BJ (cell line): ENCODE data around the gene ATRIP. TPM values are rescaled to one million over a fixed set of nuclear protein-coding genes. Genes with fewer than 3 reads are reported as not detected.
"Not testable (repeated sequence)": the region's sequence is repeated elsewhere in the genome, so short reads cannot be mapped to it uniquely, and the experiment has no call there.

Source experiments
- CTCF ChIA-PET: fragments of 350-600 bp; formaldehyde crosslinking; extraction: SDS; loops from one replicate; lab custom pipeline; 2021; ENCODE audit warnings: antibody characterized with exemption, inconsistent platforms; lab: Yijun Ruan, JAX
- POLR2A ChIA-PET: fragments of 300-600 bp; sonication (Branson Sonifier 250); formaldehyde crosslinking; extraction: SDS; loops from one replicate; lab custom pipeline; 2021; ENCODE audit warnings: antibody characterized with exemption; lab: Charles Lee
- DNase-seq: peaks from one replicate; pipeline ENCODE4 v3.0.0-alpha.2; 2011; ENCODE audit warnings: low read depth
- H3K27me3 ChIP-seq: 2 replicates; pipeline ENCODE4 v1.6.0; 2011; ENCODE audit warnings: low read length; ENCODE audit not compliant: control insufficient read depth, insufficient read depth
- H3K36me3 ChIP-seq: 2 replicates; pipeline ENCODE4 v1.5.1; 2011; ENCODE audit warnings: low read length; ENCODE audit not compliant: control insufficient read depth, insufficient read depth
- H3K4me3 ChIP-seq: 2 replicates; pipeline ENCODE4 v1.5.1; 2011; ENCODE audit warnings: low read depth, mild to moderate bottlenecking, control low read depth, low read length
- CTCF ChIP-seq: IDR thresholded peaks from 2 replicates; pipeline ENCODE4 v1.5.1; 2011; ENCODE audit warnings: low read depth, mild to moderate bottlenecking, control low read depth, inconsistent platforms, low read length, moderate library complexity; ENCODE audit not compliant: insufficient read depth
- polyA plus RNA-seq: library from polyadenylated mRNA; depleted of rRNA; stranded (reverse); fragments of >200 nt; gene quantifications from 2 replicates; pipeline ENCODE4 v1.2.3, GENCODE V29; 2011

The ATRIP gene
- polyA plus RNA-seq, 1 experiment = 7.9 TPM

GRCh38 chr3:48456456-48456855 is 9.9 kb downstream of the ATRIP start:
- peaks cover 20% of the 10 kb centered on the region for H3K36me3 ChIP-seq
- no peaks in the 10 kb centered on the region for H3K27me3 ChIP-seq
- ChIA-PET POLR2A (no interaction called here), CTCF (interaction anchor here (0.6 to 0.7 kb wide), 3 partner anchors 21 to 201 kb away, joined by 3 read pairs; no protein-coding TSS in a partner anchor)
- H3K4me3 ChIP-seq = no peak overlapping the region
- no peak for DNase-seq
- TF ChIP-seq CTCF = no peak

GRCh38 chr3:48459331-48459730 is 12.8 kb downstream of the ATRIP start:
- DNase-seq = no peak
- TF ChIP-seq CTCF = no peak
- POLR2A ChIA-PET = no interaction called here
- Histone ChIP-seq H3K27me3 (no peaks in the 10 kb centered on the region), H3K36me3 (peaks cover 19% of the 10 kb centered on the region), H3K4me3 (no peak overlapping the region)
- CTCF ChIA-PET = no interaction called here

GRCh38 chr3:48459773-48460516 is 13.4 kb downstream of the ATRIP start:
- no peak overlapping the region for H3K4me3 ChIP-seq
- H3K36me3 ChIP-seq = peaks cover 21% of the 10 kb centered on the region
- TF ChIP-seq CTCF = no peak
- H3K27me3 ChIP-seq = no peaks in the 10 kb centered on the region
- no peak for DNase-seq
- ChIA-PET POLR2A (no interaction called here), CTCF (interaction anchor here (1.0 kb wide), 1 partner anchor 24 kb away, joined by 3 read pairs; no protein-coding TSS in a partner anchor)

- Histone ChIP-seq H3K36me3 (peaks cover 20% of the 10 kb centered on the region), H3K27me3 (no peaks in the 10 kb centered on the region), H3K4me3 (no peak overlapping the region)
- ChIA-PET CTCF (interaction anchor here (1.0 kb wide), 1 partner anchor 24 kb away, joined by 3 read pairs; no protein-coding TSS in a partner anchor), POLR2A (no interaction called here)
- TF ChIP-seq CTCF = no peak
- no peak for DNase-seq
Measured at GRCh38 chr3:48460517-48460902, 14.0 kb downstream of the ATRIP start.

GRCh38 chr3:48461767-48462166 is 15.2 kb downstream of the ATRIP start:
- H3K4me3 ChIP-seq, POLR2A ChIA-PET, H3K27me3 ChIP-seq, DNase-seq: not testable (repeated sequence)
- H3K36me3 ChIP-seq = peaks cover 23% of the 10 kb centered on the region
- CTCF ChIA-PET = interaction anchor here (0.6 to 1.3 kb wide), 6 partner anchors 12 to 88 kb away, joined by 3 to 5 read pairs (median 3); partner anchors contain the start of gene ATRIP
